Measurements from ENCODE around the gene RAPGEF6. TPM values are rescaled to one million over a fixed set of nuclear protein-coding genes. Genes with fewer than 3 reads are reported as not detected.

Gene RAPGEF6
- total and polyA plus RNA-seq, 2 experiments from 2014 or later, result 9.5 to 20.3 TPM

DNA sequence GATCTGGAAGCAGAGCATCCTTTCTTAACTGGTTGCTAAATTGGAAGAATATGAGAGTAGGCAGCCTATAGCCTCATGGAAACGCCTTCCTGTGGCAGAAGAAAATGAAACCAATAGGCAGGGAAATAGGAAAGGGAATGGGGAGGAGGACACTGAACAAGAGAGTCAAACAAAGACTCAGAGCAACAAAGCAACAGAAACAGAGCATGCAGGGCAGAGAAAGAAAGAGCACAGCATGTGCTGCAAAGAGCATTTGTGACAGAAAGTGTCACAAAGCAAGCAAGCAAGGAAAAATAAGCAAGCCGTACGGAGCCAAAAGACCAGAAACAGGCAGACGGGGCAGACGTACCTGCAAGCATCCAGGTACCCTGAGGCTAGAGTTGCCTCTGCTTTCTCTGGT, 123.1 kb downstream of the RAPGEF6 start:
- Histone ChIP-seq H3K4me1 (ENCODE audit: insufficient read depth) (no peaks in the 10 kb centered on the region), H2AFZ (no peak overlapping the region), H3K4me3 (no peak overlapping the region), H3K4me2 (no peak overlapping the region), H4K20me1 (replicated peaks; ENCODE audit: insufficient read depth) (no peaks in the 10 kb centered on the region), H3K9me2 (ENCODE audit: insufficient read depth) (no peaks in the 10 kb centered on the region), H3F3A (replicated peaks; ENCODE audit: low read depth) (no peaks in the 10 kb centered on the region), H3K79me2 (replicated peaks; ENCODE audit: insufficient read depth) (no peaks in the 10 kb centered on the region), H3K36me3 (ENCODE audit: insufficient read depth) (no peaks in the 10 kb centered on the region), H3K27ac (ENCODE audit: low read depth) (no peak overlapping the region), H3K27me3 (ENCODE audit: insufficient read depth) (no peaks in the 10 kb centered on the region)
- Mint-ChIP-seq H3K36me3 (ENCODE audit: low read depth) (peaks cover 3% of the 10 kb centered on the region; the same call in 1 of the 3 replicates), H3K27ac (no peak overlapping the region), H3K4me3 (no peak overlapping the region), H3K4me1 (peaks cover 4% of the 10 kb centered on the region; the same call in 1 of the 3 replicates), H3K27me3 (ENCODE audit: insufficient read depth, low read depth, poor library complexity) (no peaks in the 10 kb centered on the region), H3K9me3 (no peaks in the 10 kb centered on the region)
- peak; percentile 3 for DNase-seq (ENCODE audit: low spot score)
- no peak for TF ChIP-seq POLR2AphosphoS5 (IDR thresholded peaks at IDR 0.05; ENCODE audit: low read depth)
- TF ChIP-seq CREB1 (CRISPR knock-in tag; IDR thresholded peaks at IDR 0.05; ENCODE audit: low read depth), result no peak
- no peak for TF ChIP-seq NANOG (IDR thresholded peaks at IDR 0.05; ENCODE audit: borderline replicate concordance)
- TF ChIP-seq JUNB (IDR thresholded peaks at IDR 0.05; ENCODE audit: unreplicated experiment), result no peak
- ATAC-seq, result peak; percentile 84

DNA sequence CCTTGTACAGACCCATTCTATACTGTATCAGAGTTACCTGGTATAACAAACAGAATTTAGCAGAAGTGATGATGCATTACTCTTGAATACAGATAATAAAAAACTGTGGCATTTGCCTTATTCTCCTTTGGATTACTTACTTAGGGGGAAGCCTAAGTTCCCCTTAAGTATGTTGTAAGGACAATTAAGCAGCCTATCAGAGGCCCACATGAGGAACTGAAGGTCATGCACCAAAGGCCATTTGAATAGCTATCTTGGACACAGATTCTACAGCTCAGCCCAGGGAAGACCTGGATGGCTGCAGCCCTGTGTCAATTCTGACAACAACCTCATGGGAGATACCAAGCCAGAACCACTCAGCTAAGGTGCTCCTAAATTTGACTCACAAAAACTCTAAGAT, 125.2 kb downstream of the RAPGEF6 start:
- Mint-ChIP-seq H3K4me1 (peaks cover 4% of the 10 kb centered on the region; the same call in 1 of the 3 replicates), H3K36me3 (ENCODE audit: low read depth) (peaks cover 4% of the 10 kb centered on the region; the same call in 1 of the 3 replicates), H3K27ac (no peak overlapping the region), H3K4me3 (no peak overlapping the region), H3K9me3 (no peaks in the 10 kb centered on the region), H3K27me3 (ENCODE audit: insufficient read depth, low read depth, poor library complexity) (no peaks in the 10 kb centered on the region)
- Histone ChIP-seq H3F3A (replicated peaks; ENCODE audit: low read depth) (no peaks in the 10 kb centered on the region), H3K9me2 (ENCODE audit: insufficient read depth) (no peaks in the 10 kb centered on the region), H3K27me3 (ENCODE audit: insufficient read depth) (no peaks in the 10 kb centered on the region), H3K27ac (ENCODE audit: low read depth) (no peak overlapping the region), H3K4me1 (ENCODE audit: insufficient read depth) (no peaks in the 10 kb centered on the region), H3K4me2 (no peak overlapping the region), H4K20me1 (replicated peaks; ENCODE audit: insufficient read depth) (no peaks in the 10 kb centered on the region), H3K79me2 (replicated peaks; ENCODE audit: insufficient read depth) (no peaks in the 10 kb centered on the region), H3K4me3 (no peak overlapping the region), H2AFZ (no peak overlapping the region), H3K36me3 (ENCODE audit: insufficient read depth) (0 out of 2 replicates have a peak, but pooled peaks cover 6% of the 10 kb centered on the region)
- no peak for DNase-seq (ENCODE audit: low spot score)
- ATAC-seq, result no peak
- TF ChIP-seq ZNF114 (CRISPR knock-in tag; IDR thresholded peaks at IDR 0.05) (no peak), CREB1 (CRISPR knock-in tag; IDR thresholded peaks at IDR 0.05; ENCODE audit: low read depth) (no peak), JUNB (IDR thresholded peaks at IDR 0.05; ENCODE audit: unreplicated experiment) (no peak), ZNF331 (CRISPR knock-in tag; IDR thresholded peaks at IDR 0.05; ENCODE audit: low read depth) (no peak)
- TF ChIP-seq, protein P1, sequence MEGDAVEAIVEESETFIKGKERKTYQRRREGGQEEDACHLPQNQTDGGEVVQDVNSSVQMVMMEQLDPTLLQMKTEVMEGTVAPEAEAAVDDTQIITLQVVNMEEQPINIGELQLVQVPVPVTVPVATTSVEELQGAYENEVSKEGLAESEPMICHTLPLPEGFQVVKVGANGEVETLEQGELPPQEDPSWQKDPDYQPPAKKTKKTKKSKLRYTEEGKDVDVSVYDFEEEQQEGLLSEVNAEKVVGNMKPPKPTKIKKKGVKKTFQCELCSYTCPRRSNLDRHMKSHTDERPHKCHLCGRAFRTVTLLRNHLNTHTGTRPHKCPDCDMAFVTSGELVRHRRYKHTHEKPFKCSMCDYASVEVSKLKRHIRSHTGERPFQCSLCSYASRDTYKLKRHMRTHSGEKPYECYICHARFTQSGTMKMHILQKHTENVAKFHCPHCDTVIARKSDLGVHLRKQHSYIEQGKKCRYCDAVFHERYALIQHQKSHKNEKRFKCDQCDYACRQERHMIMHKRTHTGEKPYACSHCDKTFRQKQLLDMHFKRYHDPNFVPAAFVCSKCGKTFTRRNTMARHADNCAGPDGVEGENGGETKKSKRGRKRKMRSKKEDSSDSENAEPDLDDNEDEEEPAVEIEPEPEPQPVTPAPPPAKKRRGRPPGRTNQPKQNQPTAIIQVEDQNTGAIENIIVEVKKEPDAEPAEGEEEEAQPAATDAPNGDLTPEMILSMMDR (conservative IDR thresholded peaks at IDR 0.05; ENCODE audit: low read depth in 2 of 2), result no peak
- TF ChIP-seq, protein P2, sequence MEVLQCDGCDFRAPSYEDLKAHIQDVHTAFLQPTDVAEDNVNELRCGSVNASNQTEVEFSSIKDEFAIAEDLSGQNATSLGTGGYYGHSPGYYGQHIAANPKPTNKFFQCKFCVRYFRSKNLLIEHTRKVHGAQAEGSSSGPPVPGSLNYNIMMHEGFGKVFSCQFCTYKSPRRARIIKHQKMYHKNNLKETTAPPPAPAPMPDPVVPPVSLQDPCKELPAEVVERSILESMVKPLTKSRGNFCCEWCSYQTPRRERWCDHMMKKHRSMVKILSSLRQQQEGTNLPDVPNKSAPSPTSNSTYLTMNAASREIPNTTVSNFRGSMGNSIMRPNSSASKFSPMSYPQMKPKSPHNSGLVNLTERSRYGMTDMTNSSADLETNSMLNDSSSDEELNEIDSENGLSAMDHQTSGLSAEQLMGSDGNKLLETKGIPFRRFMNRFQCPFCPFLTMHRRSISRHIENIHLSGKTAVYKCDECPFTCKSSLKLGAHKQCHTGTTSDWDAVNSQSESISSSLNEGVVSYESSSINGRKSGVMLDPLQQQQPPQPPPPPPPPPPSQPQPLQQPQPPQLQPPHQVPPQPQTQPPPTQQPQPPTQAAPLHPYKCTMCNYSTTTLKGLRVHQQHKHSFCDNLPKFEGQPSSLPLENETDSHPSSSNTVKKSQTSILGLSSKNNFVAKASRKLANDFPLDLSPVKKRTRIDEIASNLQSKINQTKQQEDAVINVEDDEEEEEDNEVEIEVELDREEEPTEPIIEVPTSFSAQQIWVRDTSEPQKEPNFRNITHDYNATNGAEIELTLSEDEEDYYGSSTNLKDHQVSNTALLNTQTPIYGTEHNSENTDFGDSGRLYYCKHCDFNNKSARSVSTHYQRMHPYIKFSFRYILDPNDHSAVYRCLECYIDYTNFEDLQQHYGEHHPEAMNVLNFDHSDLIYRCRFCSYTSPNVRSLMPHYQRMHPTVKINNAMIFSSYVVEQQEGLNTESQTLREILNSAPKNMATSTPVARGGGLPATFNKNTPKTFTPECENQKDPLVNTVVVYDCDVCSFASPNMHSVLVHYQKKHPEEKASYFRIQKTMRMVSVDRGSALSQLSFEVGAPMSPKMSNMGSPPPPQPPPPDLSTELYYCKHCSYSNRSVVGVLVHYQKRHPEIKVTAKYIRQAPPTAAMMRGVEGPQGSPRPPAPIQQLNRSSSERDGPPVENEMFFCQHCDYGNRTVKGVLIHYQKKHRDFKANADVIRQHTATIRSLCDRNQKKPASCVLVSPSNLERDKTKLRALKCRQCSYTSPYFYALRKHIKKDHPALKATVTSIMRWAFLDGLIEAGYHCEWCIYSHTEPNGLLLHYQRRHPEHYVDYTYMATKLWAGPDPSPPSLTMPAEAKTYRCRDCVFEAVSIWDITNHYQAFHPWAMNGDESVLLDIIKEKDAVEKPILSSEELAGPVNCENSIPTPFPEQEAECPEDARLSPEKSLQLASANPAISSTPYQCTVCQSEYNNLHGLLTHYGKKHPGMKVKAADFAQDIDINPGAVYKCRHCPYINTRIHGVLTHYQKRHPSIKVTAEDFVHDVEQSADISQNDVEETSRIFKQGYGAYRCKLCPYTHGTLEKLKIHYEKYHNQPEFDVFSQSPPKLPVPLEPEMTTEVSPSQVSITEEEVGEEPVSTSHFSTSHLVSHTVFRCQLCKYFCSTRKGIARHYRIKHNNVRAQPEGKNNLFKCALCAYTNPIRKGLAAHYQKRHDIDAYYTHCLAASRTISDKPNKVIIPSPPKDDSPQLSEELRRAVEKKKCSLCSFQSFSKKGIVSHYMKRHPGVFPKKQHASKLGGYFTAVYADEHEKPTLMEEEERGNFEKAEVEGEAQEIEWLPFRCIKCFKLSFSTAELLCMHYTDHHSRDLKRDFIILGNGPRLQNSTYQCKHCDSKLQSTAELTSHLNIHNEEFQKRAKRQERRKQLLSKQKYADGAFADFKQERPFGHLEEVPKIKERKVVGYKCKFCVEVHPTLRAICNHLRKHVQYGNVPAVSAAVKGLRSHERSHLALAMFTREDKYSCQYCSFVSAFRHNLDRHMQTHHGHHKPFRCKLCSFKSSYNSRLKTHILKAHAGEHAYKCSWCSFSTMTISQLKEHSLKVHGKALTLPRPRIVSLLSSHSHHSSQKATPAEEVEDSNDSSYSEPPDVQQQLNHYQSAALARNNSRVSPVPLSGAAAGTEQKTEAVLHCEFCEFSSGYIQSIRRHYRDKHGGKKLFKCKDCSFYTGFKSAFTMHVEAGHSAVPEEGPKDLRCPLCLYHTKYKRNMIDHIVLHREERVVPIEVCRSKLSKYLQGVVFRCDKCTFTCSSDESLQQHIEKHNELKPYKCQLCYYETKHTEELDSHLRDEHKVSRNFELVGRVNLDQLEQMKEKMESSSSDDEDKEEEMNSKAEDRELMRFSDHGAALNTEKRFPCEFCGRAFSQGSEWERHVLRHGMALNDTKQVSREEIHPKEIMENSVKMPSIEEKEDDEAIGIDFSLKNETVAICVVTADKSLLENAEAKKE (CRISPR knock-in tag; IDR thresholded peaks at IDR 0.05), result no peak
- TF ChIP-seq, protein P3, sequence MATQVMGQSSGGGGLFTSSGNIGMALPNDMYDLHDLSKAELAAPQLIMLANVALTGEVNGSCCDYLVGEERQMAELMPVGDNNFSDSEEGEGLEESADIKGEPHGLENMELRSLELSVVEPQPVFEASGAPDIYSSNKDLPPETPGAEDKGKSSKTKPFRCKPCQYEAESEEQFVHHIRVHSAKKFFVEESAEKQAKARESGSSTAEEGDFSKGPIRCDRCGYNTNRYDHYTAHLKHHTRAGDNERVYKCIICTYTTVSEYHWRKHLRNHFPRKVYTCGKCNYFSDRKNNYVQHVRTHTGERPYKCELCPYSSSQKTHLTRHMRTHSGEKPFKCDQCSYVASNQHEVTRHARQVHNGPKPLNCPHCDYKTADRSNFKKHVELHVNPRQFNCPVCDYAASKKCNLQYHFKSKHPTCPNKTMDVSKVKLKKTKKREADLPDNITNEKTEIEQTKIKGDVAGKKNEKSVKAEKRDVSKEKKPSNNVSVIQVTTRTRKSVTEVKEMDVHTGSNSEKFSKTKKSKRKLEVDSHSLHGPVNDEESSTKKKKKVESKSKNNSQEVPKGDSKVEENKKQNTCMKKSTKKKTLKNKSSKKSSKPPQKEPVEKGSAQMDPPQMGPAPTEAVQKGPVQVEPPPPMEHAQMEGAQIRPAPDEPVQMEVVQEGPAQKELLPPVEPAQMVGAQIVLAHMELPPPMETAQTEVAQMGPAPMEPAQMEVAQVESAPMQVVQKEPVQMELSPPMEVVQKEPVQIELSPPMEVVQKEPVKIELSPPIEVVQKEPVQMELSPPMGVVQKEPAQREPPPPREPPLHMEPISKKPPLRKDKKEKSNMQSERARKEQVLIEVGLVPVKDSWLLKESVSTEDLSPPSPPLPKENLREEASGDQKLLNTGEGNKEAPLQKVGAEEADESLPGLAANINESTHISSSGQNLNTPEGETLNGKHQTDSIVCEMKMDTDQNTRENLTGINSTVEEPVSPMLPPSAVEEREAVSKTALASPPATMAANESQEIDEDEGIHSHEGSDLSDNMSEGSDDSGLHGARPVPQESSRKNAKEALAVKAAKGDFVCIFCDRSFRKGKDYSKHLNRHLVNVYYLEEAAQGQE (IDR thresholded peaks at IDR 0.05; ENCODE audit: unreplicated experiment), result no peak

Measured in GM23338 (cell line).